Gastrocnemius medialis (tissue), 4 donors: ENCODE data around the gene PLPP7.

Experiments
- CTCF ChIP-seq, 5 experiments: fragments of 450-650 bp in 3 of 5; fragments of 200-600 bp in 2 of 5; sonication (generic) in 2 of 5; IDR thresholded peaks in 4 of 5; conservative IDR thresholded peaks in 1 of 5; 1 replicate in 4 of 5; 2 replicates in 1 of 5; pipeline ENCODE4 v1.5.1; 2016 to 2019; ENCODE audit warnings: antibody characterized with exemption in 5 of 5, mild to moderate bottlenecking in 3 of 5, moderate library complexity in 3 of 5
- POLR2A ChIP-seq, 2 donors: fragments of 450-650 bp; IDR thresholded peaks; one replicate each; pipeline ENCODE4 v1.6.1; 2017; ENCODE audit warnings: antibody characterized with exemption in 2 of 2, mild to moderate bottlenecking in 2 of 2, moderate library complexity in 2 of 2

- TF ChIP-seq CTCF (IDR thresholded peaks at IDR 0.05 in 4 of 5, conservative IDR thresholded peaks at IDR 0.05 in 1 of 5) (no peak), POLR2A (IDR thresholded peaks at IDR 0.05) (no peak)
Measured at GRCh38 chr9:131291795-131292315, 2.3 kb downstream of the PLPP7 start.
